ENCODE data around the gene KAT2B. TPM values are rescaled to one million over a fixed set of nuclear protein-coding genes. Genes with fewer than 3 reads are reported as not detected.
A peak's percentile ranks its signal among the peaks of the same experiment; 100 is the strongest.

Gene KAT2B
- 4.6 and 5.4 TPM in 2 replicates for total RNA-seq (2021)
- Bru-seq, nascent RNA = percentile 48 among the genes with signal in this experiment
- percentile 46 among the genes with signal in this experiment for BruChase-seq, experiment 1, labeled RNA remaining after a 2-hour chase
- percentile 40 among the genes with signal in this experiment for BruChase-seq, experiment 2, labeled RNA remaining after a 6-hour chase
- long read RNA-seq, full-length matches to known transcripts = 1 of 2 reads
- long read RNA-seq, partial matches to known transcripts = 1 of 2 reads
- long read RNA-seq, other reads (novel, unspliced or antisense) = 0 of 2 reads

GRCh38 chr3:20039765-20040547 lies at the start of gene KAT2B:
Gene KAT2B (plus strand): TSS chr3:20040446. CDS start chr3:20040478, 32 bp downstream.
- no TSS peak for BruUV-seq (replicated peaks)
- peak; percentile 78 for DNase-seq (ENCODE audit: low spot score)
- POLR2A ChIA-PET (ENCODE audit: low non-redundant PET) = no interaction called here
- Histone ChIP-seq H3K9me3 (ENCODE audit: low read depth, low read length, poor library complexity, severe bottlenecking) (no peaks in the 10 kb centered on the region), H3K4me1 (ENCODE audit: insufficient read depth, low read length, poor library complexity, severe bottlenecking) (peaks cover 7% of the 10 kb centered on the region), H3K36me3 (ENCODE audit: insufficient read depth, low read length, poor library complexity, severe bottlenecking) (no peaks in the 10 kb centered on the region), H3K27me3 (replicated peaks; ENCODE audit: insufficient read depth, low read depth, low read length, poor library complexity) (no peaks in the 10 kb centered on the region), H3K4me3 (ENCODE audit: low read depth, low read length, poor library complexity, severe bottlenecking) (peak within 1 kb of the TSS; percentile 76), H3K27ac (ENCODE audit: low read depth, low read length, poor library complexity, severe bottlenecking) (peak within 1 kb of the TSS; percentile 70)
- intact Hi-C loops (cut with micrococcal nuclease; ENCODE audit: unreplicated experiment) = loop anchor here (5.0 kb wide), 2 partner anchors 93 to 153 kb away; partner anchors contain the start of gene RAB5A
- CTCF ChIA-PET = interaction anchor here (0.7 kb wide), 1 partner anchor 34 kb away, joined by 4 read pairs; no protein-coding TSS in a partner anchor
- TF ChIP-seq EZH2 (IDR thresholded peaks at IDR 0.05; ENCODE audit: borderline replicate concordance, low read depth, low read length, poor library complexity, severe bottlenecking) (no peak), CTCF (conservative IDR thresholded peaks at IDR 0.05; ENCODE audit: low read depth, low read length) (peak; percentile 72)

- intact Hi-C loops (cut with micrococcal nuclease; ENCODE audit: unreplicated experiment) = no loop called here
- TF ChIP-seq CTCF (conservative IDR thresholded peaks at IDR 0.05; ENCODE audit: low read depth, low read length) (no peak), EZH2 (IDR thresholded peaks at IDR 0.05; ENCODE audit: borderline replicate concordance, low read depth, low read length, poor library complexity, severe bottlenecking) (no peak)
- H3K27me3 ChIP-seq (replicated peaks; ENCODE audit: insufficient read depth, low read depth, low read length, poor library complexity) = no peaks in the 10 kb centered on the region
- CTCF ChIA-PET = no interaction called here
- H3K4me1 ChIP-seq (ENCODE audit: insufficient read depth, low read length, poor library complexity, severe bottlenecking) = no peaks in the 10 kb centered on the region
- H3K4me3 ChIP-seq (ENCODE audit: low read depth, low read length, poor library complexity, severe bottlenecking) = no peak overlapping the region
- DNase-seq (ENCODE audit: low spot score) = no peak
- BruUV-seq (replicated peaks) = no TSS peak
- no peaks in the 10 kb centered on the region for H3K36me3 ChIP-seq (ENCODE audit: insufficient read depth, low read length, poor library complexity, severe bottlenecking)
- no peak overlapping the region for H3K27ac ChIP-seq (ENCODE audit: low read depth, low read length, poor library complexity, severe bottlenecking)
- H3K9me3 ChIP-seq (ENCODE audit: low read depth, low read length, poor library complexity, severe bottlenecking) = no peaks in the 10 kb centered on the region
- POLR2A ChIA-PET (ENCODE audit: low non-redundant PET) = no interaction called here
Observed at GRCh38 chr3:19994796-19995195, 45.5 kb upstream of the KAT2B start.

DNA sequence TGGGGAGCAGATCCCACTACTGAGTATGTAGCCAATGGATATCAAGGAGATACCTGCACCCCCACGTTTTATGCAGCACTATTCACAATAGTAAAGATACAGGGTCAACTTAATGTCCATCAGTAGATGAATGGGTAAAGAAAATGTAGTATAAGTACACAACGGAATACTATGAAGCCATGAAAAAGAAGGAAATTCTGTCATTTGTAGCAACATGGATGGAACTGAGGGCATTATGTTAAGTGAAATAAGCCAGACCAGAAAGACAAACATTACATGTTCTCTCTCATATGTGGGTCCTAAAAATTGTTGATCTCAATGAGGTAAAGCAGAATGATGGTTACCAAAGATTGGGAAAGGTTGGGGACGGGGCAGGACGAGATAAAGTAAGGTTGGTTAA lies 42.7 kb upstream of the KAT2B start:
- intact Hi-C loops (cut with micrococcal nuclease; ENCODE audit: unreplicated experiment) = no loop called here
- Histone ChIP-seq H3K9me3 (ENCODE audit: low read depth, low read length, poor library complexity, severe bottlenecking) (no peaks in the 10 kb centered on the region), H3K4me1 (ENCODE audit: insufficient read depth, low read length, poor library complexity, severe bottlenecking) (no peaks in the 10 kb centered on the region), H3K4me3 (ENCODE audit: low read depth, low read length, poor library complexity, severe bottlenecking) (no peak overlapping the region), H3K36me3 (ENCODE audit: insufficient read depth, low read length, poor library complexity, severe bottlenecking) (no peaks in the 10 kb centered on the region), H3K27me3 (replicated peaks; ENCODE audit: insufficient read depth, low read depth, low read length, poor library complexity) (no peaks in the 10 kb centered on the region), H3K27ac (ENCODE audit: low read depth, low read length, poor library complexity, severe bottlenecking) (no peak overlapping the region)
- POLR2A ChIA-PET (ENCODE audit: low non-redundant PET) = no interaction called here
- no TSS peak for BruUV-seq (replicated peaks)
- CTCF ChIA-PET = no interaction called here
- TF ChIP-seq CTCF (conservative IDR thresholded peaks at IDR 0.05; ENCODE audit: low read depth, low read length) (no peak), EZH2 (IDR thresholded peaks at IDR 0.05; ENCODE audit: borderline replicate concordance, low read depth, low read length, poor library complexity, severe bottlenecking) (no peak)
- no peak for DNase-seq (ENCODE audit: low spot score)
